Keratinocyte (primary cell): ENCODE data around the gene TRMT10B.
"Not testable (repeated sequence)": the region's sequence is repeated elsewhere in the genome, so short reads cannot be mapped to it uniquely, and the experiment has no call there.

ENCODE experiments used
- EZH2 ChIP-seq: IDR thresholded peaks from one replicate; pipeline ENCODE4 v1.6.1; 2012; ENCODE audit warnings: inconsistent platforms, mild to moderate bottlenecking, low read length, moderate library complexity
- TF ChIP-seq, protein P1 (sequence below), 3 experiments: IDR thresholded peaks in 1 of 3; conservative IDR thresholded peaks in 1 of 3; optimal IDR thresholded peaks in 1 of 3; 2 replicates in 2 of 3; 3 replicates in 1 of 3; pipeline versions ENCODE3 to v1.5.1; 2011; ENCODE audit warnings: low read length in 3 of 3, mild to moderate bottlenecking in 3 of 3, moderate library complexity in 2 of 3, control low read depth in 1 of 3, inconsistent platforms in 1 of 3; ENCODE audit not compliant: insufficient read depth in 2 of 3; ENCODE audit errors: extremely low read depth in 1 of 3

DNA sequence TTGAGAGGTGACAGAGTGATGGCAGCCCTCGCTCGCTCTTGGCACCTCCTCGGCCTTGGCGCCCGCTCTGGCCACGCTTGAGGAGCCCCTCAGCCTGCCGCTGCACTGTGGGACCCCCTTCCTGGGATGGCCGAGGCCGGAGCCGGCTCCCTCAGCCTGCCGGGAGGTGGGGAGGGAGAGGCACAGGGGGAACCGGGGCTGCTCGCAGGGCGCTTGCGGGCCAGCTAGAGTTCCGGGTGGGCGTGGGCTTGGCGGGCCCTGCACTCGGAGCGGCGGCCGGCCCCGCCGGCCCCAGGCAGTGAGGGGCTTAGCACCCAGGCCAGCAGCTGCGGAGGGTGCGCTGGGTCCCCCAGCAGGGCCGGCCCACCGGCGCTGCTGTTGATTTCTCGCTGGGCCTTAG, 1.9 kb upstream of the TRMT10B start:
- TF ChIP-seq, protein P1, sequence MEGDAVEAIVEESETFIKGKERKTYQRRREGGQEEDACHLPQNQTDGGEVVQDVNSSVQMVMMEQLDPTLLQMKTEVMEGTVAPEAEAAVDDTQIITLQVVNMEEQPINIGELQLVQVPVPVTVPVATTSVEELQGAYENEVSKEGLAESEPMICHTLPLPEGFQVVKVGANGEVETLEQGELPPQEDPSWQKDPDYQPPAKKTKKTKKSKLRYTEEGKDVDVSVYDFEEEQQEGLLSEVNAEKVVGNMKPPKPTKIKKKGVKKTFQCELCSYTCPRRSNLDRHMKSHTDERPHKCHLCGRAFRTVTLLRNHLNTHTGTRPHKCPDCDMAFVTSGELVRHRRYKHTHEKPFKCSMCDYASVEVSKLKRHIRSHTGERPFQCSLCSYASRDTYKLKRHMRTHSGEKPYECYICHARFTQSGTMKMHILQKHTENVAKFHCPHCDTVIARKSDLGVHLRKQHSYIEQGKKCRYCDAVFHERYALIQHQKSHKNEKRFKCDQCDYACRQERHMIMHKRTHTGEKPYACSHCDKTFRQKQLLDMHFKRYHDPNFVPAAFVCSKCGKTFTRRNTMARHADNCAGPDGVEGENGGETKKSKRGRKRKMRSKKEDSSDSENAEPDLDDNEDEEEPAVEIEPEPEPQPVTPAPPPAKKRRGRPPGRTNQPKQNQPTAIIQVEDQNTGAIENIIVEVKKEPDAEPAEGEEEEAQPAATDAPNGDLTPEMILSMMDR (optimal IDR thresholded peaks at IDR 0.05 in 1 of 3, IDR thresholded peaks at IDR 0.05 in 1 of 3, conservative IDR thresholded peaks at IDR 0.05 in 1 of 3; ENCODE audit: extremely low read depth in 1 of 3, insufficient read depth in 2 of 3, low read length in 3 of 3) = not testable (repeated sequence)
- not testable (repeated sequence) for TF ChIP-seq EZH2
